Subcutaneous adipose tissue (tissue), 4 donors: ENCODE data around the gene ZNF653. TPM values are rescaled to one million over a fixed set of nuclear protein-coding genes. Genes with fewer than 3 reads are reported as not detected.

Source experiments
- total RNA-seq, 4 donors: library from RNA; depleted of rRNA; stranded (reverse); fragments of >200 nt; gene quantifications; one replicate each; pipeline ENCODE4 v1.1.0, GENCODE V29; 2016
- TF ChIP-seq, protein P1 (sequence below): fragments of 450-650 bp; IDR thresholded peaks from one replicate; pipeline ENCODE4 v1.5.1; 2016; ENCODE audit warnings: low read depth, mild to moderate bottlenecking, control low read depth, antibody characterized with exemption, moderate library complexity

The ZNF653 gene
- total RNA-seq, 4 donors from 2014 or later = 0.98 to 4.7 (median 3.4) TPM

- TF ChIP-seq, protein P1, sequence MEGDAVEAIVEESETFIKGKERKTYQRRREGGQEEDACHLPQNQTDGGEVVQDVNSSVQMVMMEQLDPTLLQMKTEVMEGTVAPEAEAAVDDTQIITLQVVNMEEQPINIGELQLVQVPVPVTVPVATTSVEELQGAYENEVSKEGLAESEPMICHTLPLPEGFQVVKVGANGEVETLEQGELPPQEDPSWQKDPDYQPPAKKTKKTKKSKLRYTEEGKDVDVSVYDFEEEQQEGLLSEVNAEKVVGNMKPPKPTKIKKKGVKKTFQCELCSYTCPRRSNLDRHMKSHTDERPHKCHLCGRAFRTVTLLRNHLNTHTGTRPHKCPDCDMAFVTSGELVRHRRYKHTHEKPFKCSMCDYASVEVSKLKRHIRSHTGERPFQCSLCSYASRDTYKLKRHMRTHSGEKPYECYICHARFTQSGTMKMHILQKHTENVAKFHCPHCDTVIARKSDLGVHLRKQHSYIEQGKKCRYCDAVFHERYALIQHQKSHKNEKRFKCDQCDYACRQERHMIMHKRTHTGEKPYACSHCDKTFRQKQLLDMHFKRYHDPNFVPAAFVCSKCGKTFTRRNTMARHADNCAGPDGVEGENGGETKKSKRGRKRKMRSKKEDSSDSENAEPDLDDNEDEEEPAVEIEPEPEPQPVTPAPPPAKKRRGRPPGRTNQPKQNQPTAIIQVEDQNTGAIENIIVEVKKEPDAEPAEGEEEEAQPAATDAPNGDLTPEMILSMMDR = no peak
These were observed 57.2 kb downstream of the ZNF653 start for GRCh38 chr19:11448410-11448809.

DNA sequence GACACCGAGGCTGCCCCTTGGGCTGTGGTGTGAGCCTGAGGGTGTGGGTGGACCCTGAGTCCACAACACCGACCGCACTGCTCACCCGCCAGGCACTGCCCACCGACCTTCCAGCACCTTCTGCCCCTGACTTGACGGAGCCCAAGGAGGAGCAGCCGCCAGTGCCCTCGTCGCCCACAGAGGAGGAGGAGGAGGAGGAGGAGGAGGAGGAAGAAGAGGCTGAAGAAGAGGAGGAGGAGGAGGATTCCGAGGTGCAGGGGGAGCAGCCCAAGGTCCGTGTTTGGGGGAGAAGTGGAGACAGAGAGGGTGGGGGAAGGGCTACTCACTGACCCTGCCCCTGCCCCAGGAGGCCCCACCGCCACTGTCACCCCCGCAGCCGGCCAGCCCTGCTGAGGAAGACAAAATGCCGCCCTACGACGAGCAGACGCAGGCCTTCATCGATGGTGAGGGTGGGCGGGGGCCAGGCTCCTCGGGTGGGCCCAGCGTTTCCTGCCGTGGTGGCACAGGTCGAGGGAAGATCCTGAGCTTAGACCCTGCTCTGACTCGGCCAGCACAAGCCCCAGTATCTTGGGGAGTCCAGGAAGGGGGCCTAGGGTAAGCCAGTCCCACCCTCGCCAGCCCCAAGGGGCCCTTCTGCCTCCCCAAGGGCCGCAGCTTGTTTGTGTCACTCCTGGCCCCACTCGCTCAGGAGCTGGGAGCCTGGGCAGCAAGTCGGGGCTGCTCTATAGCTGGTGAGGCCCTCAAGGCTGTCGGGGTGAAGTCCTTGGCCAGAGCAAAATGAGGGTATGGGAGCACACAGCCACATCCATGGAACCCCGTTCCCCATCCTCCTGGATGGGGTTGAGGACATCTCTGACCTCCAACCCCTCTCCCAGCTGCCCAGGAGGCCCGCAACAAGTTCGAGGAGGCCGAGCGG lies 58.0 kb downstream of the ZNF653 start:
- TF ChIP-seq, protein P1 = no peak

DNA sequence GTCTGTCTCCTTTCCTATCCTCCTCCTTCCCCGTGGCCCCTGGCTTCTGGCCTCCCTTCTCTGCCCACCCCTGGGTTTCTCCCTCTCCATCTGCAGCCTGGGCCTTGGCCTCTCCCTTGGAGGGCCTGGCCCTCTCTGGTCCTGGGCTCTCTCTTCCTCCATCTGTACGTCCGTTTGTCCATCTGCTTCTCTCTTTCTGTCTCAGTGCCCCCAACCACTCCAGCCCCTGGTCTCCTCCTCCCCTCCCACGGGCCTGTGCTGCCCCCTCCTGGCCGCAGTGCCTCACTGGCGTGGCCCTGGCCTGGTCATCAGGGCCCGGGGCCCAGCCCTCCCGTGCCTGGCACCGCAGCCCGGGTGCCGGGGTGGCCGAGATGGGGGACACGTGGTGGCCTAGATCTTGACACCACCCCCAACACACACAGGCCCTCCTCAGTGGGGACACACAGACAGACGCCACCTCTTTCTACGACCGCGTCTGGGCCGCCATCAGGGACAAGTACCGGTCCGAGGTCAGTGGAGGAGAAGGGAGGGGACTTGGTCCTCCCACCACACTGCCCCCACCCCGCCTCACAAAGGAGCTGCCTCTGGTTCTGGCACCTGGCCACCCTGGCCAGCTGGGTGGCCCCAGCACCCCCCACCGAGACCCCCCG lies 58.9 kb downstream of the ZNF653 start:
- TF ChIP-seq, protein P1 = no peak

DNA sequence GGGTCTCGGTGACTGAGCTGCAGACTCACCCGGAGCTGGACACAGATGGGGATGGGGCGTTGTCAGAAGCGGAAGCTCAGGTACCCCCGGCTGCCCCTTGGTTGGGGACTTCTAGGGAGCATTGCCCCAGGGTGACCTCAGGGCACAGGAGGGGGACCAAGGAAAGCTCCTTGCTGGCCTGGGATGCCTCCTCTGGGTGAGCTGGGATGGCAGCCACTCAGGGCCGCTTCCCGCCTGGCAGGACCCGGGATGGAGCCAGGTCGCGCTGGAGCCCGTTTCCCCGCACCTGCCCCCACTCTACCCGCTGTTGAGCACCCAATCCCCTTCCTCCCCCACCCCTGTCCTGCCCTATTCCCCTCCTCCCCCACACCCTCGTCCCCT lies 59.4 kb downstream of the ZNF653 start:
- TF ChIP-seq, protein P1 = no peak

DNA sequence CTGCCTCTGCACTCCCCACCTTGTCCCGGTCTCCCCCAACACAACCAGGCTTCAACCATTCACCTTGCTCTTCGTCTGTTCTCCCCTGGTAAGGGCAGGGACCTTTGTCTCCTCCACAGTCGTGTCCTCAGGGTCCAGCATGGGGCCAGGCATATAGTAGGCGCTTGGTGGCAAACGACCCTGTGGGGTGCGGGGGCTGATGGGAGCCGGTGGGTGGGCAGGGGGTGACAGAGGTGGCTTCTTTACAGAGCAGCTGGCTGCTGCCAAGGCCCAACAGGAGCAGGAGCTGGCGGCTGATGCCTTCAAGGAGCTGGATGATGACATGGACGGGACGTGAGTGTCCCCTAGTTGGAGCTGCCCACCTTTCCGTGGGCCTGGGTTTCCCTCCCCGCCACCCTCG lies 60.5 kb downstream of the ZNF653 start:
- TF ChIP-seq, protein P1 = no peak

DNA sequence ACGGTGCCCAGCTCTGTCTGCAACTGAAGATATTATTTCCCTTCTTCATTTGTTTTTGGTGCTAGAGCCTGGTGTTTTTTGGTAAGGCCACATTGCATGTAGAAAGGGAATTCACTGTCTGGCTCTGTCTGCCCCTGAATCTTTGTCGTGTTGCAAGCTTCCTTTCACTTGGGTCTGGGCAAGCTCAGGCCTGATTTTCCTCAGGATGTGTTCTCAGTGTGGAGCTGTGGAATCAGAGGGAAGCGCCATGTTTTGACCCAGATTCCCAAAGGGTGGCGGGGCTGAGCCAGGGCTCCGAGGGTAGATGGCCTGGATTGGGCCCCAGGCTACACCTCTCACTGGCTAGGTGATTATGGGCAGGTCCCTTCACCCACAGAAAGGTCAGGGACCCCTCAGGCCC lies 61.6 kb downstream of the ZNF653 start:
- TF ChIP-seq, protein P1 = no peak

DNA sequence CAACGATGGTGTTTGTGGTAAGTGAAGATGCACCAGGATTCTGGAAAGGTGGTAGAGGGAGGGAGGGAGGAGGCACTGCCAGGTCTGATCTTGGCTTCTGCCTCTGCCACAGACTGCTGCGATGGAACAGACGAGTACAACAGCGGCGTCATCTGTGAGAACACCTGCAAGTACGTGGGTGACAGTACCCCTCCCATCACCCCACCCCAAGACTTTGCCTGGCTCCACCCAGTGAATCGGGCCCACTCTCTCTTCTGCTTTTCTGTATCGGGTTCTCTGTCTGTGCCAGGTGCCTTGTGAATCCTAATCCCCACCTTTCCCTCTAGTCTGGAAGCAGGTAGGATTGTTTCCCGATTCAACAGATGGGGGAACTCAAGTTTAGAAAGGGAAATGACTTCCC lies 67.7 kb downstream of the ZNF653 start:
- TF ChIP-seq, protein P1 = no peak
